ENCODE data around the gene GRIK3.
"Not testable (repeated sequence)": the region's sequence is repeated elsewhere in the genome, so short reads cannot be mapped to it uniquely, and the experiment has no call there.

Gene GRIK3

DNA sequence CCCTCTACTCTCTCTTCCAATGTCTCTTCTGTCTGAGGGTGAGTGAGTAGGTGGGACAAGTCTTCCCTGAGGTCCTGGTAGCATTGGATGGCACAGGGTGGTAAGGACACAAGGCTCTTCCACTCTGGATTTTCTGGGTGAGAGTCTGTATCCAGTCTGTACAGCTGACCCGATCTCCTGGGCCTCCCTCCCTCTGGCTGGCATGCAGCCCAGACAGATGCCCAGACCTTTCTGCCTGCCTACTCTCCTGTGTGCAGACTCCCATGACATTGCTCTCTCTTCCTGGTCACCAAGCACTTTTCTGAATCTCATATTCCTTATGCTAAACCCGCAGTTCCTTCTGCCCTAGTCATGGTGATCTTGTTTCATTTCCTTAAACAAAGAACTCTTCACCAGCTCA lies 100.3 kb downstream of the GRIK3 start:
- DNase-seq, result no peak

DNA sequence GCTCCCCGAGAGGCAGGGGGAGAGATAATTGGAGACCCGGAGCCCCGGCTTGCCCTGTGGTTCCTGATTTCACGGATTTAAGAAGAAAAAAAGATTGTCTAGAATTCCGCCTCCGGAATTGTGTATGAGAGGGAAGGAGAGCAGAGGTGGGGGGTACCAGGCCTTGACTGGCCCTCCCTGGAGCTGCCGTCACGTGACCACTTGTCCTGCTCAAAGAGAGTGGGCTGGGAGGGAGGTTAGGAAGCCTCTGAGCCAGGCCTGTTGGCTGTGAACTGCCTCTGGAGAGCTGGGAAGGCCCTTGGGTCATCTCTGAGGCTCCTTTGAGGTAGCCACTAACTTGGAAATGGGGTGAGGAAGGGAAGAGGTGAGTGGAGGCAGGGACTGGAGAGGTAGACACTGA lies 106.5 kb downstream of the GRIK3 start:
- DNase-seq, result no peak

DNA sequence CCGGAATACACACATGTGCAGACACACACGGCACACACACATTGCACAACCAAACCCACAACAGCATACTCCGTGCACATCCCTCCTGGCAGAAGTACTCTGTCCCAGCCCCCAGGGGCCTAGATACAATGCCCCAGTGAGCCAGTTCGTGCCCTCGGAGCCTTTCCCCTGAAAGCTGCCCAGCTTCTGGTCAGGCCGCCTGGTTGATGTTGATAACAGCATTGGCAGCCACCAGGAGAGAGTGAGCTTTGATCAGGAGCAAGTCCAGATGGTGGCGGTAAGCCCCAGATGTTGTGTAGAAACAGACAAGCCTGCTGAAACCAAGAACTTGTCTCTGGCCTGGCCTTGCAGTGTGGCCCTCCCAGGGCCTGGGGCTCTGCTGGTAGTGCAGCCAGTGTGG lies 109.1 kb downstream of the GRIK3 start:
- no peak for DNase-seq

DNA sequence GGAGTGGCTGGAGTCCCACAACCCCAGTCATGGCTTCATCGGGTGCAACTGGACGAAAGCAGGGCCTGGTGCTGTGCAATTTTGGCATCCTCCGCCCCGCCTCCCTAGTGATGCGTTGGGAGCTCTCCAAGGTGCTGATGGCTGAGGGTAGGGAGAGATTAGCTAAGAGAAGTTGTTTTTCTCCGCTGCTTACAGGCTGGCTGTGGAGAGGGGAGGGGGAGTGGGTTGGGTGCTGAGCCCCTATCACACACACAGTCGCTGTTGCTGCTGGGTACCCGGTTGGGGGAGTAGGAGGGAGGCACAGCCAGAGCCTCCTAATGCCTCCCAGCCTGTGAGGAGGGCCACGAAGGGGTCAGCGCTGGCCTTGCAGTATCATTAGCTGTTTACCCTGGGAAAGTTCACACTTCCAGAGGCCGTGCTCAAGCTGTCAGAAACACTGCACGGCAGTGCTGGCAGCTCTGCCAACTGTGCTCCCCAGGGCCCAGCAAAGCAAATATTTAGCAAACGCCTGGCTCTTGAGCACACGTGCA lies 110.0 kb downstream of the GRIK3 start:
- peak; percentile 27 for DNase-seq

DNA sequence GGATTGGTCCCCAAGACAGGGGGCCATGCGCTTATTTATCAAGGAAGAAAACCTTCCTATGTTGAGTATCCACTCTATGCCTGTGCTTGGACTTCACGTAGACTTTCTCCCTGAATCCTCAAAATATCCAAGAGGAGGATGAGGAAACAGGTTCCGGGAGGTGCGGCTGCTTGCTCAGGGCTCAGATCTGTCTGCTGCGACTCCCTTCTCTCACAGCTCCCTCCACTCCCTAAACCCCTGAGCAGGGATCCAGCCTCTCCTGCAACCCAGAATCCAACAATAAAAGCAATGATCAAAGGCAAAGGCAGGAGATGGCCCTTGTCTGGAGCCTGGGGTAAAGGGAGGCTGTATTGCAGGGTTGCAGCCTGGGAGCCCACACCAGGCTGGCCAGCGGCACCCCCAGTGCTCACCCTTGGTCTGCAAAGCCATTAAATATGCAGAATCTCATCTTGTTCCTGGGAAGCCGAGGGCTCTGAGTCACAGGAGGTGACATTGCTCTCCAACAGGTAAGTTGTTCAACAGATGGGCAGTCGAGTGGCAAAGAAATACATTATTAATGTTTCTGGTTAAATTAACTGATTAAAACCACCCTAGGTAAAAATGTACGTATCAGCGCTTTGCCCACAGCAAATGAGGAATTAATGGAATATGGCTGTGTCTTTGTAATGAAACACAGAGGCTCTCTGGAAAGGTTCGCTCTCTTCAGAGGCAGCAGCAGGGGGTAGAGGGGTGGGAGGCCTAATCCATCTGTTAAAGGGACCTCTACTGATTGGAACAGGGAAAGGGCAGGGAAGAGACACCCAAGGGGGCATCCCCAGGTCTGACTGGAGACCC lies 111.5 kb downstream of the GRIK3 start:
- no peak for DNase-seq

DNA sequence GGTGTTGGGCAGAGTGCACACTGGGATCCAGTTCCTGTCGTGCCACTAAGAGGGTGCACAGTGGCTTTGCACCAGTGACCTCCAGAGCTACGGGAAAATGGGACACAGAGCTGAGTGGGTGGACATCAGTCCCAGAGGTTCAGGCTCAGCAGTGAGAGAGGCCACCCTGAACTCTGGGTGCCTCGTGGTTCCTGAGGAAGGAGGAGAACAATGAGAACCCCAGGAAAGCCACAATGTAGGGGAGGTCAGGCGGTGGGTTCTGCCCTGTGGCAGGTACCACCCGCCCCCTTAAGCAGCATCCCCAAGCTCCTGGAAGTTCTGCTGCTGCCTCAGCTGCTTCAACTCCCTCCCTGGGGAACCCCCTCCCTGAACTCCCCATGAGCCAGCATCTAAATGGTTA lies 112.2 kb downstream of the GRIK3 start:
- DNase-seq, result no peak

DNA sequence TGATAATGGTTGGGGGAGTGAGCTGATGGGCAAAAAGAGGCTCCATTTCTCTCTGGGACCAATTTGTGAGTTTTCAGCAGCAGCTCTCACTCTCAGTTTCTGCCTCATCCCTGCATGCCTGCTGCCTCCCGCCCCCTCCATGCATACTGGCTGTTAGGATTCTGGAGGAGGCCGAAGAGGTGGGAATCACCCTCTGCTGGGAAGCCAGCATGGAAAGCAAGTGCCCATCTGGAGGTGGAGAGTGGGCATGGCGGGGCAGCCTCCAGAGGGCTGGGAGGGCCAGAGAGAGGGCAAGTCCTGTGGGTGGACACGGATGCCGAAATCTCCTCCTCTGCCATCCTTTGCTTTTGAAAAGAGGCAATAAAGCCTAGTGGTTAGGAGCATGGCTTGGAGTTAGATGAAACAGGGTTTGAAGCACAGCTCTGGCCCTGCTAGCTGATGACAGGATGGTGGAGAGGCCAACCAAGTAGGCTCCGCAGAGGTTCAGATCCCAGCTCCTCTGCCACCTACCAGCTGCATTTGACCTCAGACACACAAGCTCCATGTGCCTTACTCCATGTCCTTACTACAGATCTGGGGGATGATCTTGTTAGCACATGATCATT lies 113.4 kb downstream of the GRIK3 start:
- no peak for DNase-seq

DNA sequence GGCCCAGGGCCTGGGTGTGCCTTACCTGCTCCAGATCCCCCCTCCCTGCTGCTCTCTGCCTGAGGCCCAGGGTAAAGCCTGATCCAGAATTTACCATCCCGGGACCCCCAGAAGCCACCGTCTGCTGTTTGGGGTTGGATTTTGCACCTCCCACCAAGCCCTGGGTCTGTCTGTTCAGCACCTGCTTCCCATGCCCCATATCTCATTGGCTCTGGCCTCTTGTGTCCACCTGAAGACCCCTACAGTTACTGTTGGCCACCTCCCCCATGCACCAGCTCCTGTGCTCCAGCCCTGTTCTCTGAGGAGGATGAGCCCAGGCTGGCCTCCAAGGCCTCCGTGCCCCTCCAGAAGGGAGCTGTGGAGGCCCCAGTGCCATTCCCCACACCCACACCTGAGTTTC lies 113.9 kb downstream of the GRIK3 start:
- DNase-seq, result no peak

DNA sequence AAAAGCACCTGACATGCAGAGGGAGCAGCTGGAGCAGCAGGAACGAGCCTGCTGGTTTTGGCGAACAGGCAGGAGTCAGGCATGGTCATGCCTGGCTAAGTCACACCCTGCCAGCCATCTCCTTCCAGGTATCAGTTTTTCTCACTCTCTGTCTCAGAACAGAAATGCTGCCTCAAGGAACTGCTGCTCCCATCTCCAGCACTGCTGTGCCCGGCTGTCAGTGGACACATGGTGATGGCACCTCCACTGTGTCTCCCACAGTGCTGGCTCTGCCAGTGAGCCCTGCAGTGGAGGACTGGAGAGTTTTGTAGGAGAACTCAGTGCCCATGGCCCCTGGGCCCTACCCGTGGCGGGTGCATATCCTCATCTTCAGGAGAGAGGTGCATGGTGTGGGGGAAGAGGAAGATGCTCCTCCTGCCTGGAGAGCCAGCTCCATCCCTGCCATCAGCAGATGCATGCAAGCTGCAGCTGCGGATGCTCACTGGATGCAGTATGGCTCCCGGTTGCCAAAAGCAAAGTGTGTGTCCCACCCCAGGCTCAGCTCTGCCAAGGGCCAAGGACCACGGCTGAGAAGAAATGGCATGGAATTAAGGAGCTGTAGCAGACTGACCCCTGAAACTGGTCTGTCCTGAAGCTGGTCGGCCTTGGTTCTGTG lies 114.7 kb downstream of the GRIK3 start:
- DNase-seq, result no peak

DNA sequence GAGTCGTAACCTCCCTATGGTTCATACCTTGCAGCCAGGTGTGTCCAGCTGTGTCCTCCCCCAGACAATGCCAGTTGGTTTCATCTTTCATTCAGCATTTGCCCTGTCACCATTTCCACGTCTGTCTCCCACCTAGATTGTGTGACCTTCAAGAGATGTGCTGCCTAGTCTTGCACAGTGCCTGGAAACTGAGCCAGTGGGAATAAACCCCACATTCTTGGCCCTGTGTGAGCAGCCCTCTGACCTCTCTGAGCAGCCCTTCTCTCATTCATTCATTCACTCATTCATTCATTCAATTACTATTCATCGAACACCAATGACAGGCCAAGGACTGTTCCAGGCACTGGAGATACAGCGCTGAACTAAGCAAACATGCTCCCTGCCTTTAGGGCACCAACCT lies 115.7 kb downstream of the GRIK3 start:
- no peak for DNase-seq

DNA sequence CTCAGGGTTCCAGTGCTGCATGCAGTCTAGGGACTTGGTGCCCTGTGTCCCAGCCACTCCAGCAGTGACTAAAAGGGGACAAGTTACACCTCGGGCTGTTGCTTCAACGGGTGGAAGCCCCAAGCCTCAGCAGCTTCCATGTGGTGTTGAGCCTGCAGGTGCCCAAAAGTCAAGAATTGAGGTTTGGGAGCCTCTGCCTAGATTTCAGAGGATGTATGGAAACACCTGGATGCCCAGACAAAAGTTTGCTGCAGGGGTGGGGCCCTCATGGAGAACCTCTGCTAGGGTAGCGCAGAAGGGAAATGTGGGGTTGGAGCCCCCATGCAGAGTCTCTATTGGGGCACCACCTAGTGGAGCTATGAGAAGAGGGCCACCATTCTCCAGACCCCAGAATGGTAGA lies 117.8 kb downstream of the GRIK3 start:
- DNase-seq, result not testable (repeated sequence)

DNA sequence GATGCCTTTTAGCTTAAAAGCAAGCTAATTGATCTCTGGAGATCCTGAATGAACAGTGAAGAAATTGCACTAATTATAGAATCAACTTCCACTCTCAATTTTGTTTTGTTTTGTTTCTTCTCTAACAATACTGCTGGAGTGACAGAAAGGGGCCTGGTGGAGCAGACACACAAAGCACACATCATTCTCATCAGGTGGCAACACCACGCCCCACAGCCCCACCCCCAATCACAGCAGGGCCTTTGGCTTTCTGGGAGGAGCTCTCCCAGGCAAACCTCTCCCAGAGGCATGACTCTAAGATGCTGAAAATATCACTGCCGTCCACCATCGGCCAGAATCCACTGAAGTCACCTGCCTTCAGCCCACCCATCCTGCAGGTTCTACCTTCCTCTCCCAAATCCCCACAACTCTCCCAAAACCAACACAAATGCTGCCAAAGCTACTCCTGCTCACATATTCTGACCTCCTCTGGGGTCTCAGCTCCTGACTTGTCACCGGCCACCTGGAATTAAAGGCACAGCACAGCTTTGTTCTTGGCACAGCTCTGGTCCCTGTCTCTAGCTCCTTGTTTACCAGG lies 120.7 kb downstream of the GRIK3 start:
- DNase-seq, result no peak

DNA sequence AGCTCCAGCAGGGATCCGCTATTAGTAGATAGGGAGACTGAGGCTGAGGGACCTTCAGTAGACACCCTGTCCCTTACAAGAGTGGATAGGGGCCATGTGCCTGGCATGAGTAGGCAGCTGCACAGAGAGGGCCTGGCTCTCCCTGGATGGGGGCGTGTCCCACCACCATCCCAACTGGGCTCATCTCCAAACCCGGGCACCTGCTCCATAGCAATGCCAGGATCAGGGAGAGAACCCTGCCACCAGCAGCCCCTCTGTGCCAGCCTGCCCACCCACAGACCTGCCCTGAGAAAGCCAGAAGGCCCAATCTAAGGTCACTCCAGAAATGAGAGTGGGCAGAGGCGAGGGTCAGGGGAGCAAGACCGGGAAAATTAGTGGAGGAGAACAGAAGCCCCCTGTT lies 121.3 kb downstream of the GRIK3 start:
- no peak for DNase-seq

DNA sequence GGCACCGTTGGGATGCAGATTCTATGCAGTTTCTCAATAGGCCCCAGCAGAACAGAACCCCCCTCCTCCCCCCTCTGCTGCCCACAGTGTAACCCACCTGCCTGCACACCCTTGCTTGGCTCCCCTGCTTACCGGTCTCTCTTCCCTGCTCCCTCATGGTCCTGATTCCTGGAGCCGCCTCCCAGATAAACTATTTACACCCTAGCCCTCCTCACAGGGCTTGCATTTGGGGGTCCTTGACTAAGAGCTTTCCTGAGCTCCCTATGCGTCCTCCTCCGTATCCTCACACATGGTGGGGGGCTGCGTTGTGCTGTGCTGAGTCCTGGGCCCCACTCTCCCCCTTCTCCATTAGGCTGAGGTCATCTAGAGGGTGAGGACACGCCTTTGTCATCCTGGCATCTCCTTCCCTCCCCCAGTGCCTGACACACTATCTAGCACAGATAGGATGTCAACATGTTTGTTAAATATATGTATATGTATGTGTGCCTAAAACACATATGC lies 121.9 kb downstream of the GRIK3 start:
- no peak for DNase-seq

DNA sequence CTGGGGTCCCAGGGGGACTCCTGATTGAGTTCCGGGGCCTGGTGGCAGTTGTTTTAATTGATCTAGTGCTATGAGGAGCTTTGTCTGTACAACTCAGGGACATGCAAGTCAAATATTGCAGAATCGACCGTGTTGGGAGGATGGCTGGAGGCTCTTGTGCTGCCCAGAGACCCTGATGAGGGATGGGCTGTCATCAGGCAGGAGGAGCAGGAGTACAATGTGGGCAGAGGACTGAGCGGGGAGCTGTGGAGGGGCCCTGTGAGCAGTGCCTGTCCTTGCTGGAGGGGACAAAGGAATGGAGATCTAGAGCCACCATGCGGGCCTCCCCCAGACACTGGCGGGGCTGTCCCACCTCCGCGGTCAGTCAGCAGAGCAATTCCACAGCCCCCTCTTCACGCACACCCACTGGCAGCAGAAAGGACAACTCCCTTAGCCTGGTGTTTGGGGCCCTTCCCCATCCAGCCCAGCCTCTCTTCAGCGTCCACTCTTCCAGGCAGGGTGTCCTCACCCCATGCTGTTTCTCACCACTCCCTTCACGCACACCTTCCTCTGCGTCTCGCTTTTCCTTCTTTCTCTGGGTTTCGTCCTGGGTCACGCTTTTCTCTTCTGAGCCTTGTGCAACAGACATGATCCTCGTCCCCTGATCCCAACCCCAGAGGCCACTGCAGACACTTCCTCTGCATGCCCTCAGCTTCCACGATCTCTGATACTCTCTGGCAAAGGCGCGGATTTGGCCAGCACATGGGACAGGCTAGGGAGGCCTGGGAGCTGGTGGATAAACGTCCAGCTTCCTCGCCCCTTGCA lies 122.6 kb downstream of the GRIK3 start:
- no peak for DNase-seq

DNA sequence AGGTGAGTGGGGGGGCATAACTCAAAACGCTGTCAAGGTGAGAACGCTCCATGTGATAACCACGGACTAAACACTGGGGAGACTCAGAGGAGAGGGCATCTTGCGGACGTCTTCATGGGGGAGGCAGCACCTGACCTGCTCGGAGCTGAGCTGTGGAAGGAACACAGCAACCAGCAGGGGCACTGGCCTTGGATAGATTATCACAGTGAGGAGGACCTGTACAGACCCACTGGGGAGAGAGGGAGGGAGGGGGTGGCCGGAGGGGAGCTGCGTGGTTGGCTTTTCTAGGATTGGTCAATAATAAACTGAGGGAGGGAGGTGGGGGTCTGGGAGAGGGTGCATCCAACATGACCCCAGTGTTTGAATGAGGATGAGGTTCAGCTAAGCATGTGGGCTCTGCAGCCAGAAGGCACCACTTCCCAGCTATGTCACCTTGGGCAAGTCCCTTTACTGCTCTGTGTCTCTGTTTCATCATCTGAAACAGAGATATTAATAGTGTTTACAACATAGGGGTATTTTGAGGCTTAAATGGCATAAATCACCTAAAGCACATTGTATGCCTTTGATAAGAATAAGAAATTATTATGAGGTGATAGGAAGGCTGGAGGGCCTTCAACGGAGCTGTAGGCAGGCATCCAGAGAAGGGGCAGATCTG lies 123.3 kb downstream of the GRIK3 start:
- DNase-seq, result no peak

DNA sequence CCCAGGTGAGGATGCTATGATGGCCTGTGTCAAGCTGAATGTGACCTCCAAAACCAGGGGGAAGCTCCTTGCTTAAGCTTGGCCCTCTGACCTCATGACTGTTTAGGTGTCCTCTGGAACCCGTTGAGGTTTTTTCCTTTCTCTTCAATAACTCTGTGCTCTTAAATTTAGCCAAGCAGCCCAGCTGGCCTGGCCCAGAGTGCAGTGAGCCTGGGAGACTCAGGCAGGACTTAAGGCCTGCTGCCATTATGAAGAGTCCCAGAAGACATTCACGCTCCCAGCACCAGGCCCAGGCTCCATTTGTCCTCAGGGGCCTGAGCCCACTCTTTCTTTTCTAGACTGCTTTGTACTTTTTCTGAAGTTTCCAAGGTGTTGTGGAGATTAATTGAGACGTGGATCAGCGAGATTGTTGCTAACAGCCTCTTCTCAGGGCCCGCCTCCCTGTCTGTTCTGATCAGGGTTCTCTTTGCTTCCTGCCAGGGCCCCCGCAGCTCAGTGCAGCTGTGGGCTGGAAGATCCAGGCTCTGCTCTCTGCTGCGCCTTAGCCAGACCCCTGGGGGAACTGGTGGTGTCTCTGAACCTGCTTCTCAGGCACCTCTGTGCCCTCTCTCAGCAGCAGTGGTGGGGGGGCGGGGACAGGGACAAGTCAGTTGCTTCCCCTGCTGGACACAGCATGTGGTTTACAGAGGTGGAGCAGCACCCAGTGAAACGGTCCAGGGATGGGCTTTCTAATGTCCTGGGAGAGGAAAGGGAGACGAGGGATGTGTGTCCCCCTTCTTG lies 124.2 kb downstream of the GRIK3 start:
- DNase-seq, result no peak

DNA sequence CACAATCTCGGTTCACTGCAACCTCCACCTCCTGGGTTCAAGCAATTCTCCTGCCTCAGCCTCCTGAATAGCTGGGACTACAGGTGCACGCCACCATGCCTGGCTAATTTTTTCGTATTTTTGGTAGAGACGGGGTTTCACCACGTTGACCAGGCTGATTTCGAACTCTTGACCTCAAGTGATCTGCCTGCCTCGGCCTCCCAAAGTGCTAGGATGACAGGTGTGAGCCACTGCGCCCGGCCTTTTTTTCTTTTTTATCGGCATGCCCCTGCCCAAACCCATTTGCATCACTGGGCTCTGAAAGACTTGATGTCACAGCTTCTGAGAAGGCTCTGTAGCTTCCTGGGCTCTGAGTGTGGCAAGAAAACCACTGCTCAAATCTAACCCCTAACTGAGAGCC lies 125.0 kb downstream of the GRIK3 start:
- not testable (repeated sequence) for DNase-seq

DNA sequence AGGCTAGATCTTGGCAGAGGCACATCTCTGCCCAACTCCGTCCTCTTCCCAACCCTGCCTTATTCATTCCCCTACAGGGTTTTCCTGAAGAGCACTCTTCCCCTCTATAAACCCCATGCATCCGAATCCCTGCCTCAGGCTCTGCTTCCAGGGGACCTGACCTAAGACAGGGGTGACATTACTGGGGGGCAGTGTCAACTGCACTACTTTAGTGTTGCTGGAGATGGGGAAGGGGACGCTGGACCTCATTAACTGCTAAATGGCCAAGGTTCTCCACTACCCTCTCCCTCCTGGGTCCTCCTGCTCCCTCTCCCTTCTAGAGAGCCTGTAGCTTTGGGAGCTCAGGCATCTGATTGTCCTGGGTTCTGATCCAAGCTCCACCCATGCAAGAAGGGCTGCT lies 126.2 kb downstream of the GRIK3 start:
- no peak for DNase-seq

DNA sequence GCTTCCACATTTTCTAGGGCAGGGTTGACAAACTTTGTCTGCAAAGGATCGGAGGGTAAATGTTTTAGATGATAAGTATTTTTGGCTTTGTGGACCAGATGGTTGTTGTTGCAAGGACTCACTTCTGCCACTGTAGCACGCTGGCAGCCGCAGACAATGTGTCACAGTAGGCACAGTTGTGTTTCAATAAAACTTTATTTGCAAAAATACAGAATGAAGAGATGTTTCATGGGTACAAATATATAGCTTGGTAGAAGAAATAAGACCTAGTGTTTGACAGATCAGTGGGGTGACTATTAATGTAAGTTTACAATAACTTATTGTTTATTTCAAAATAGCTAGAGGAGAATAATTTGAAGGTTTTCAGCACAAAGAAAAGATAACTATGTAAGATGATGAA lies 127.8 kb downstream of the GRIK3 start:
- no peak for DNase-seq

DNA sequence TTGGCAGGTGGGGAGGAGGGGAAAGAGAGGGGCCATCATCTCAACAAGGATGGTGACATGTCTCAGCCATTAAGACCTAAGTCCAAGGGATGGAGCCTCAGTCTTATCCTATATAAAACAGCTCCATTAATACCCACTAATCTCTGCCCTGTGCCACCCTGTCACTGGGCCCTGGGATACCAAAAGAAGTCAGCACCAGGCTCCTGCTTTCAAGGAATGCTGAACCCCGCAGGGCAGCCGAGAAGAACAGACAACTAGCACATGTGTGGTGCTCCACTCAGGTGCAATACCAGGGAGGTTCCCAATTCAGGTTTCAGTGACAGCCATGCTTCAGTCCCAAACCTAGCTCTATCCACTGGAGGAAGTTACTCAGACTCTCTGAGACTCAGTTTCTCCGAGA lies 128.4 kb downstream of the GRIK3 start:
- no peak for DNase-seq
